Lower leg skin (tissue), 4 donors: Measurements from ENCODE around the gene CRTC3. TPM values are rescaled to one million over a fixed set of nuclear protein-coding genes. Genes with fewer than 3 reads are reported as not detected.
A peak's percentile ranks its signal among the peaks of the same experiment; 100 is the strongest.

Experiments used
- DNase-seq, 2 donors: peaks; one replicate each; pipeline ENCODE4 v3.0.0-alpha.2; 2019; ENCODE audit warnings: low spot score in 2 of 2
- H3K4me3 ChIP-seq: fragments of 200-600 bp; sonication (generic); 2 replicates; pipeline ENCODE4 v1.5.1; 2017; ENCODE audit warnings: mild to moderate bottlenecking, low read depth; ENCODE audit not compliant: poor library complexity, severe bottlenecking
- POLR2A ChIP-seq, 2 donors: fragments of 450-650 bp; IDR thresholded peaks; one replicate each; pipeline ENCODE4 v1.6.1; 2016 to 2017; ENCODE audit warnings: antibody characterized with exemption in 2 of 2, mild to moderate bottlenecking in 1 of 2, moderate library complexity in 1 of 2
- WGBS, 2 donors: methylation state at CpG; one replicate each; pipeline ENCODE4 v1.1.5; 2018; 5-methylcytosine and 5-hydroxymethylcytosine counted together
- intact Hi-C: fragments of 100-400 bp; cut with DNase I; formaldehyde crosslinking; loops from one replicate; pipeline ENCODE4 v1.15.0; 2023; ENCODE audit warnings: low total_unique reads
- total RNA-seq, 4 donors: library from RNA; depleted of rRNA; stranded (reverse); fragments of >200 nt; gene quantifications; one replicate each; pipeline ENCODE4 v1.1.0, GENCODE V29; 2016
- TF ChIP-seq, protein P1 (sequence below), 3 donors: fragments of 450-650 bp; IDR thresholded peaks; one replicate each; pipeline ENCODE4 v1.5.1; 2016; ENCODE audit warnings: antibody characterized with exemption in 3 of 3, mild to moderate bottlenecking in 3 of 3, moderate library complexity in 2 of 3

Gene CRTC3
- total RNA-seq, 4 donors from 2014 or later = 27.3 to 32.5 (median 28.9) TPM

DNA sequence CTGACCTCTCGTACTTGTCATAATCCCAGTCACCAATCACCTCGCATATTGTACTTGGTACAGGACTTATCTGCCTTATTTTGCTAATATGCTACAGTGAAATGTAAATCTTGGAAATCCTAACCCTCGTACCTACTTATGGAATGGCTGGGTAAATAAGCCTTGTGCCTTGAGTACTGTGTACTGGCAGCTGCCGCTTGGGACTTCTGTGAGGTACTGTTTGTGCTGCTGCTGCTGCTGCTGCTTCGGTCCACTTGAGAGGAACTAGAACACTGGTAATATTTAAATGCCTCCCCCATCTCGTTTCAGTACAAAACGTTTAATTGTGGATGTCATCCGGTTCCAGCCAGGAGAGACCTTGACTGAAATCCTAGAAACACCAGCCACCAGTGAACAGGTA lies 42.5 kb upstream of the CRTC3 start:
- H3K4me3 ChIP-seq = no peak overlapping the region
- no peak for DNase-seq
- TF ChIP-seq, protein P1, sequence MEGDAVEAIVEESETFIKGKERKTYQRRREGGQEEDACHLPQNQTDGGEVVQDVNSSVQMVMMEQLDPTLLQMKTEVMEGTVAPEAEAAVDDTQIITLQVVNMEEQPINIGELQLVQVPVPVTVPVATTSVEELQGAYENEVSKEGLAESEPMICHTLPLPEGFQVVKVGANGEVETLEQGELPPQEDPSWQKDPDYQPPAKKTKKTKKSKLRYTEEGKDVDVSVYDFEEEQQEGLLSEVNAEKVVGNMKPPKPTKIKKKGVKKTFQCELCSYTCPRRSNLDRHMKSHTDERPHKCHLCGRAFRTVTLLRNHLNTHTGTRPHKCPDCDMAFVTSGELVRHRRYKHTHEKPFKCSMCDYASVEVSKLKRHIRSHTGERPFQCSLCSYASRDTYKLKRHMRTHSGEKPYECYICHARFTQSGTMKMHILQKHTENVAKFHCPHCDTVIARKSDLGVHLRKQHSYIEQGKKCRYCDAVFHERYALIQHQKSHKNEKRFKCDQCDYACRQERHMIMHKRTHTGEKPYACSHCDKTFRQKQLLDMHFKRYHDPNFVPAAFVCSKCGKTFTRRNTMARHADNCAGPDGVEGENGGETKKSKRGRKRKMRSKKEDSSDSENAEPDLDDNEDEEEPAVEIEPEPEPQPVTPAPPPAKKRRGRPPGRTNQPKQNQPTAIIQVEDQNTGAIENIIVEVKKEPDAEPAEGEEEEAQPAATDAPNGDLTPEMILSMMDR (IDR thresholded peaks at IDR 0.05) = no peak
- TF ChIP-seq POLR2A (IDR thresholded peaks at IDR 0.05) = no peak
- WGBS, 2 donors = 89 to 90% methylated on average over 8 of the region's 8 CpGs
- intact Hi-C loops = no loop called here

DNA sequence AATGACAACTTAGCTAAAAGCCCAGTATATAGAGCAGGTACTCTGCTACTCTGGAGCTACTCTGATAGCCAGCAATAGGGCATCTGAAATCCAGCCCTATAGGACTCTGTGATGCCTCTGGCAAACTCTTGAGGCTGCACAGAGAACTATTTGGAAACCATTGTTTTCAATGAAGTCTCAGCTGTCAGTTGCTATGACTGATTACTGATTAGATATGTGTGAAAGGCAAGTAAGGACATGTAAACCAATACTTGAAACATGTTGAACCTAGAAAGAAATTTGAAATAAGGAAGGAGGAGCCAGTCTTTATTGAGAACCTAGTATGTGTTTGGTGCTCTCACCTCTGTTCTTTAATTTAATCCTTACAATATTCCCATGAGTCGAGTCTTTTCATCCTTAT lies 40.2 kb upstream of the CRTC3 start:
- DNase-seq = no peak
- 89 to 93% methylated on average over 1 of the region's 1 CpG for WGBS, 2 donors
- TF ChIP-seq POLR2A (IDR thresholded peaks at IDR 0.05) = no peak
- intact Hi-C loops = no loop called here
- H3K4me3 ChIP-seq = no peak overlapping the region

DNA sequence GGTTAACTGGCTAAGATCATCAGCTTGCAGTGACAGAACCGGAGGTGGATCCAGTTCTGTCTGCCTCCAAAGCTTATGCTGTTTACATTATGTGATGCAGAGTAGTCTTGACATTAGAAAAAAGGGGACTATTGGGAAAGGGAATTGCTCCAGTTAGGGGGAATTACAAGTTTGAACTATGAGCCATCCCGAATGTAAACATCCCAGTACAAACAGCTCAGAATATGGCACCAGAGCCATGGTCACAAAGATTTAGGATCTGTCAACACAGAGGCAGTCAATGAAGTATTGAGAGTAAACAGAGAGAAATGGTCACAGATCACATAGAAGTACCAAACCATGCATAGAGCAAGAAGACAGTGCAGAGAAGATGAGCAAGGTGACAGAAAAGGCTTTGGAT lies 39.8 kb upstream of the CRTC3 start:
- TF ChIP-seq POLR2A (IDR thresholded peaks at IDR 0.05) = no peak
- TF ChIP-seq, protein P1 (IDR thresholded peaks at IDR 0.05) = peak in 1 of 3 donors; percentile 60
- no peak overlapping the region for H3K4me3 ChIP-seq
- intact Hi-C loops = loop anchor here (10.0 kb wide), 1 partner anchor 165 kb away; no protein-coding TSS in a partner anchor
- WGBS, 2 donors = 87 to 89% methylated on average over 2 of the region's 2 CpGs
- DNase-seq = no peak

DNA sequence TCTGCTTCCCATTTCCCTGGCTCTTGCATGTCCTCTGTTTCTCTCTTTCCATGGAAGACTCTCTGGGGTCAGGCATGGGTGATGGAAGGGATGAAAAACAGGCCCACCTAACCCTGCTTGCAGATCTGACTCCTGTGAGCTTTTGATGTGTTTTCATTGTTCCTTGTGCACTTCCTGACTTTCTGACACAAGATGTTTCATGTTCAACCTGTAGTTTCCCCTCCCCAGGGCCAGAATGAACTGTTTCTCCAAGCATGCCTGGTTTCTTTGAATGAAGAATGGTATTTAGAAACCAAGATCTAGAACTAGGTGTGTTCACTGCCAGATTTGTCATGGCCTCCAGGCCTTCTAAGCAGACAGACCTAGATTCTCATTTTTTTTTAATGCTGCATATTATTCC lies 36.1 kb upstream of the CRTC3 start:
- TF ChIP-seq, protein P1 (IDR thresholded peaks at IDR 0.05) = no peak
- TF ChIP-seq POLR2A (IDR thresholded peaks at IDR 0.05) = no peak
- no peak overlapping the region for H3K4me3 ChIP-seq
- no peak for DNase-seq
- intact Hi-C loops = loop anchor here (10.0 kb wide), 1 partner anchor 169 kb away; no protein-coding TSS in a partner anchor

DNA sequence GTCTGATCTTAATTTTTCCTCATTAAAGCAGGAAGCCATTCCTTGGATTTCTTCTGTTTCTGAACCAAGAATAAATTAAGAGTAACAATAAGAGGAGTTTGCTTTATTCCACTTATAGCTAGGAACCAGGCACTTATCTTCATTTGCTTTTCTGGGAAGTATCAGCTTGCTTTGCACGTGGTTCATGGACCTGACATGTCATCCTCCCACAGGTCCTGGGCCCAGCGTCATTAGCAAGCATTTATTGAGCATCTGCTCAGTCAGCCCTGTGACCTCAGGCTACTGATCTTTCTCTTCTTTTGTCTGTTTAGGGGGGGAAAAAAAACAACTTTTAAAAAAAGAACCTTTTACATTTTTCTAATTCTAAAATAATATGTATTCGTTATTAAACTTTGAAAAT lies 34.7 kb upstream of the CRTC3 start:
- DNase-seq = no peak
- intact Hi-C loops = loop anchor here (10.0 kb wide), 1 partner anchor 170 kb away; no protein-coding TSS in a partner anchor
- 80 to 81% methylated on average over 3 of the region's 3 CpGs for WGBS, 2 donors
- H3K4me3 ChIP-seq = no peak overlapping the region
- TF ChIP-seq, protein P1 (IDR thresholded peaks at IDR 0.05) = no peak
- no peak for TF ChIP-seq POLR2A (IDR thresholded peaks at IDR 0.05)

DNA sequence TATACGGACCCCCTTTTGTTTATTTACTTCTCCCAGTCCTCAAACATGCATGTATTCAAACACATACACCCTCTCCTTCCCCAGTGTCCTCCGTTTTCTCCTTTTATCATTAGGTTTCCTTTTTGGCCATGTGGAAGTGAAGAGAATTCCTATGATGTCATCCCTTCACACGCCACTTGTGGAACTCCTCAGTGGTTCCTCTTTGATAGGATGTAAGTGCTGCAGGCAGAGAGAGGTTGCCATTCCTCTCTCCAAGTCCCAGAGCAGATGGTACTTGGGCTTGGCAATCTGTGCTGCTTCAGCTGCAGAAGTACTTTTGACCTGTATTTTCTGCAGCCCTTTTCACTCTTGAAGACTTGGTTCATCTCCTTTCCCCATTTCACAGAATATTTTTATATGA lies 32.9 kb upstream of the CRTC3 start:
- H3K4me3 ChIP-seq = no peak overlapping the region
- intact Hi-C loops = loop anchor here (10.0 kb wide), 1 partner anchor 172 kb away; no protein-coding TSS in a partner anchor
- DNase-seq = no peak
- 51 to 65% methylated on average over 3 of the region's 3 CpGs for WGBS, 2 donors
- TF ChIP-seq, protein P1 (IDR thresholded peaks at IDR 0.05) = no peak
- no peak for TF ChIP-seq POLR2A (IDR thresholded peaks at IDR 0.05)
